ENCODE measurements around the gene MAPK1. TPM values are rescaled to one million over a fixed set of nuclear protein-coding genes. Genes with fewer than 3 reads are reported as not detected.
"Not testable (repeated sequence)": the region's sequence is repeated elsewhere in the genome, so short reads cannot be mapped to it uniquely, and the experiment has no call there.

Gene MAPK1
- total and polyA plus RNA-seq, 11 donors = 8.0 to 140 (median 105) TPM

- TF ChIP-seq CTCF (IDR thresholded peaks at IDR 0.05) (no peak), POLR2A (IDR thresholded peaks at IDR 0.05) (no peak)
- 95 to 98% (median 95%) methylated on average over 2 of the region's 2 CpGs for WGBS, 4 donors
- H3K27me3 ChIP-seq = no peaks in the 10 kb centered on the region
- ATAC-seq (no peak), DNase-seq (no peak)
- no peak overlapping the region for H3K4me3 ChIP-seq
- no peaks in the 10 kb centered on the region for H3K4me1 ChIP-seq
- intact Hi-C loops (cut with DNase I) = loop anchor here in 1 of 10 donors (10.0 kb wide), 1 partner anchor 175 kb away; the partner anchor contains the start of gene YPEL1
- H3K27ac ChIP-seq = no peak overlapping the region
- H3K9me3 ChIP-seq = no peaks in the 10 kb centered on the region
- H3K36me3 ChIP-seq = no peaks in the 10 kb centered on the region
These were observed 42.4 kb upstream of the MAPK1 start for GRCh38 chr22:21909871-21910270.

- Histone ChIP-seq H3K36me3 (peaks cover 0 to 4% (median 0%) of the 10 kb centered on the region in 9 donors), H3K27me3 (no peaks in the 10 kb centered on the region), H3K4me3 (no peak overlapping the region), H3K9me3 (no peaks in the 10 kb centered on the region), H3K27ac (no peak overlapping the region), H3K4me1 (no peaks in the 10 kb centered on the region)
- WGBS, 4 donors = 92 to 96% (median 95%) methylated on average over 7 of the region's 7 CpGs
- no peak for DNase-seq
- intact Hi-C loops (cut with DNase I) = loop anchor here in 1 of 10 donors (10.0 kb wide), 1 partner anchor 173 kb away; the partner anchor contains the start of gene YPEL1
- ATAC-seq = no peak
- TF ChIP-seq POLR2A (IDR thresholded peaks at IDR 0.05) (no peak), CTCF (IDR thresholded peaks at IDR 0.05) (no peak)
These were observed 40.4 kb upstream of the MAPK1 start for GRCh38 chr22:21907638-21908522.

GRCh38 chr22:21905234-21905633, 37.8 kb upstream of the MAPK1 start:
- not testable (repeated sequence) for H3K36me3 ChIP-seq, H3K9me3 ChIP-seq, H3K27me3 ChIP-seq, H3K4me1 ChIP-seq, H3K4me3 ChIP-seq, H3K27ac ChIP-seq, DNase-seq, ATAC-seq
- intact Hi-C loops (cut with DNase I) = loop anchor here in 1 of 10 donors (10.0 kb wide), 1 partner anchor 170 kb away; the partner anchor contains the start of gene YPEL1
- 98% methylated on average over 11 of the region's 11 CpGs for WGBS, 4 donors

GRCh38 chr22:21904250-21904789, 36.9 kb upstream of the MAPK1 start:
- no peaks in the 10 kb centered on the region for H3K4me1 ChIP-seq
- DNase-seq = no peak
- intact Hi-C loops (cut with DNase I) = loop anchor here in 1 of 10 donors (10.0 kb wide), 1 partner anchor 170 kb away; the partner anchor contains the start of gene YPEL1
- TF ChIP-seq POLR2A (IDR thresholded peaks at IDR 0.05) (no peak), CTCF (IDR thresholded peaks at IDR 0.05) (no peak)
- no peak overlapping the region for H3K27ac ChIP-seq
- H3K27me3 ChIP-seq = no peaks in the 10 kb centered on the region
- no peak for ATAC-seq
- WGBS, 4 donors = 87 to 98% (median 97%) methylated on average over 3 to 4 of the region's 4 CpGs
- H3K9me3 ChIP-seq = no peaks in the 10 kb centered on the region
- peaks cover 0 to 4% (median 0%) of the 10 kb centered on the region in 9 donors for H3K36me3 ChIP-seq
- no peak overlapping the region for H3K4me3 ChIP-seq

All from heart left ventricle (tissue), 16 donors.